SK-N-DZ (cell line): ENCODE data around the gene ERMN.
"Not testable (repeated sequence)": the region's sequence is repeated elsewhere in the genome, so short reads cannot be mapped to it uniquely, and the experiment has no call there.

ENCODE experiments used
- DNase-seq: peaks from one replicate; pipeline ENCODE4 v3.0.0-alpha.2; 2015; ENCODE audit warnings: low spot score

The ERMN gene

GRCh38 chr2:157296958-157297357, 28.7 kb downstream of the ERMN start:
- DNase-seq, result no peak

- DNase-seq, result no peak
Measured at GRCh38 chr2:157296490-157296889, 29.1 kb downstream of the ERMN start.

GRCh38 chr2:157292853-157293252, 32.8 kb downstream of the ERMN start:
- DNase-seq, result no peak

GRCh38 chr2:157291018-157291417, 34.6 kb downstream of the ERMN start:
- DNase-seq, result no peak

- no peak for DNase-seq
Measured at GRCh38 chr2:157290525-157290924, 35.1 kb downstream of the ERMN start.

GRCh38 chr2:157287160-157287559, 38.5 kb downstream of the ERMN start:
- DNase-seq, result no peak

GRCh38 chr2:157283468-157283867, 42.2 kb downstream of the ERMN start:
- no peak for DNase-seq

- no peak for DNase-seq
Measured at GRCh38 chr2:157281316-157281715, 44.3 kb downstream of the ERMN start.

- not testable (repeated sequence) for DNase-seq
Measured at GRCh38 chr2:157279311-157279710, 46.3 kb downstream of the ERMN start.

- no peak for DNase-seq
Measured at GRCh38 chr2:157271590-157272203, 53.9 kb downstream of the ERMN start.

GRCh38 chr2:157269922-157270321, 55.7 kb downstream of the ERMN start:
- no peak for DNase-seq

- DNase-seq, result no peak
Measured at GRCh38 chr2:157269060-157269459, 56.6 kb downstream of the ERMN start.
